ENCODE results near the gene MICAL2.

- TF ChIP-seq POLR2AphosphoS5 (IDR thresholded peaks at IDR 0.05; ENCODE audit: borderline replicate concordance, low read depth, low read length) (no peak), EZH2 (IDR thresholded peaks at IDR 0.05) (no peak)
Observed at GRCh38 chr11:12102588-12103410, 7.6 kb upstream of the MICAL2 start.
